Measurements from ENCODE around the gene CD46. TPM values are rescaled to one million over a fixed set of nuclear protein-coding genes. Genes with fewer than 3 reads are reported as not detected.

The CD46 gene
- total and polyA plus RNA-seq, 8 donors, result 208 to 342 (median 264) TPM

DNA sequence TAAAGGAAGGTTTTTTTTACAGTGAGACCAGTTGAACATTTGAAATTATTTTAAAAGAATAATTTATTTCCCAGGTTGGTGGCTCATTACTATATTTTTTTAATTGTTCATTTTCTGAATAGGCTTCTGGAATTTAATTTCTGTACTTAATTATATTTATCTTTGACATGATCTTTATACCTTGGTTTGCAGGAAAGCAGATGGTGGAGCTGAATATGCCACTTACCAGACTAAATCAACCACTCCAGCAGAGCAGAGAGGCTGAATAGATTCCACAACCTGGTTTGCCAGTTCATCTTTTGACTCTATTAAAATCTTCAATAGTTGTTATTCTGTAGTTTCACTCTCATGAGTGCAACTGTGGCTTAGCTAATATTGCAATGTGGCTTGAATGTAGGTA is 41.5 kb downstream of the CD46 start:
- H3K36me3 ChIP-seq, result peaks cover 0 to 55% of the 10 kb centered on the region in 2 donors
- intact Hi-C loops (cut with DNase I), result no loop called here
- H3K27ac ChIP-seq, result no peak overlapping the region
- no peaks in the 10 kb centered on the region for H3K27me3 ChIP-seq
- TF ChIP-seq CTCF (IDR thresholded peaks at IDR 0.05), result no peak
- DNase-seq (no peak), ATAC-seq (no peak)
- no peak overlapping the region for H3K4me3 ChIP-seq
- no peaks in the 10 kb centered on the region for H3K9me3 ChIP-seq
- H3K4me1 ChIP-seq, result peaks cover 0 to 16% of the 10 kb centered on the region in 2 donors

- H3K9me3 ChIP-seq, result no peaks in the 10 kb centered on the region
- no peak for TF ChIP-seq CTCF (IDR thresholded peaks at IDR 0.05)
- peaks cover 0 to 23% of the 10 kb centered on the region in 2 donors for H3K4me1 ChIP-seq
- intact Hi-C loops (cut with DNase I), result no loop called here
- H3K4me3 ChIP-seq, result no peak overlapping the region
- no peak for DNase-seq
- peaks cover 0 to 54% of the 10 kb centered on the region in 2 donors for H3K36me3 ChIP-seq
- H3K27ac ChIP-seq, result no peak overlapping the region
- no peak for ATAC-seq
- H3K27me3 ChIP-seq, result no peaks in the 10 kb centered on the region
Observed at GRCh38 chr1:207794861-207795260, 43.0 kb downstream of the CD46 start.

DNA sequence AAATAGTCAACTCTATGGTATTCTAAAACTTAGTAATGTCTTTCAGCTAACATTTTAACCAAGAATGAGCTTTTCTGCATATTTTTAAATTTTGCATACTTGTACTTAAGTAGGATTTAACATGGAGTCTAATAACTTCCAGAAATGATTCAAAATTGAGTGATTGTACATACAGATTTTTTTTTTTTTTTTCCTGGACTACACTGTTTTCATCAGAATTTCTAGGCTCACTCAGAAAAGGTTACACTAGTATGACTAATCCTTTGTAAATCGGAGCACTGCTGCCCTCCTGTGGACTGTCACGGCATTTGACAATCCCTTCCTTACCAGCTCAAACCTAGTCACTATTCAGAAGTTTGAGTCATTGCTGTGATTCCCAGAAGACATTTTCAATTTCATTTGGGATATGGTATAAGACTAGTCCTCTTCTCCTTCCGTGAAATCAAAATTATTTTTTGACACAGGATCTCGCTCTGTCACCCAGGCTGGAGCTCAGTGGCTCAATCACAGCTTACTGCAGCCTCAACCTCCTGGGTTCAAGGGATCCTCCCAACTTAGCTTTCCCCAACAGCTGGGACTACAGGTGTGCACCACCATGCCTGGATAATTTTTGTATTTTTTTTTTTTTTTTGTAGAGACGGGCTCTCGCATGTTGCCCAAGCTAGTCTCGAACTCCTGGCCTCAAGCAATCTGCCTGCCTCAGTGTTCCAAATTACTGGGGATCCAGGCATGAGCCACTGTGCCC is 45.5 kb downstream of the CD46 start:
- H3K9me3 ChIP-seq, result no peaks in the 10 kb centered on the region
- ATAC-seq, result peak; percentile 92
- peak overlapping the region in 1 of 2 donors; percentile 33 for H3K27ac ChIP-seq
- TF ChIP-seq CTCF (IDR thresholded peaks at IDR 0.05), result peak; percentile 75 to 77
- H3K36me3 ChIP-seq, result peaks cover 0 to 62% of the 10 kb centered on the region in 2 donors
- peak; percentile 47 to 77 (median 75) for DNase-seq
- H3K4me3 ChIP-seq, result no peak overlapping the region
- intact Hi-C loops (cut with DNase I), result no loop called here
- peaks cover 3 to 33% of the 10 kb centered on the region in 2 donors for H3K4me1 ChIP-seq
- H3K27me3 ChIP-seq, result no peaks in the 10 kb centered on the region

- Histone ChIP-seq H3K27me3 (no peaks in the 10 kb centered on the region), H3K36me3 (peaks cover 0 to 62% of the 10 kb centered on the region in 2 donors), H3K9me3 (no peaks in the 10 kb centered on the region), H3K4me1 (peaks cover 8 to 35% of the 10 kb centered on the region in 2 donors), H3K27ac (peak overlapping the region in 1 of 2 donors; percentile 33), H3K4me3 (no peak overlapping the region)
- intact Hi-C loops (cut with DNase I), result no loop called here
- peak in 1 of 4 donors; percentile 54 for DNase-seq
- peak; percentile 31 for ATAC-seq
- no peak for TF ChIP-seq CTCF (IDR thresholded peaks at IDR 0.05)
Observed at GRCh38 chr1:207798847-207799246, 47.0 kb downstream of the CD46 start.

GRCh38 chr1:207799989-207800648 is 48.3 kb downstream of the CD46 start:
- Histone ChIP-seq H3K27me3 (no peaks in the 10 kb centered on the region), H3K27ac (no peak overlapping the region), H3K9me3 (no peaks in the 10 kb centered on the region), H3K36me3 (peaks cover 0 to 62% of the 10 kb centered on the region in 2 donors), H3K4me1 (peaks cover 16 to 46% of the 10 kb centered on the region in 2 donors), H3K4me3 (no peak overlapping the region)
- no peak for ATAC-seq
- TF ChIP-seq CTCF (IDR thresholded peaks at IDR 0.05), result no peak
- DNase-seq, result no peak
- intact Hi-C loops (cut with DNase I), result no loop called here
